Activated T-helper 2 cell treated with anti-CD3 and anti-CD28 coated beads, Interferon-gamma antibody, Interleukin-2, Interleukin-4, amounts not matched to agents 10 μg/mL and 5 μg/mL and 100 μg/mL, durations not matched to agents 14 hours and 24 hours and 36 hours (primary cell): ENCODE measurements around the gene NUMA1. TPM values are rescaled to one million over a fixed set of nuclear protein-coding genes. Genes with fewer than 3 reads are reported as not detected.
A peak's percentile ranks its signal among the peaks of the same experiment; 100 is the strongest.

ENCODE experiments used
- DNase-seq: peaks from one replicate; pipeline ENCODE4 v3.0.0; 2021; ENCODE audit warnings: low spot score
- H3K27ac Mint-ChIP-seq: one replicate; pipeline ENCODE4 v1.8.0; 2021; ENCODE audit warnings: mixed read lengths
- H3K27me3 Mint-ChIP-seq: one replicate; pipeline ENCODE4 v1.8.0; 2021; ENCODE audit warnings: low read depth, mixed read lengths
- H3K36me3 Mint-ChIP-seq: one replicate; pipeline ENCODE4 v1.8.0; 2021; ENCODE audit warnings: low read depth, mixed read lengths
- H3K4me1 Mint-ChIP-seq: one replicate; pipeline ENCODE4 v1.8.0; 2021; ENCODE audit warnings: low read depth, mixed read lengths
- H3K4me3 Mint-ChIP-seq: one replicate; pipeline ENCODE4 v1.8.0; 2021; ENCODE audit warnings: low read depth, mild to moderate bottlenecking, moderate library complexity, mixed read lengths
- H3K9me3 Mint-ChIP-seq: one replicate; pipeline ENCODE4 v1.8.0; 2021; ENCODE audit warnings: mixed read lengths
- intact Hi-C: fragments of 100-400 bp; cut with micrococcal nuclease; formaldehyde crosslinking; loops from one replicate; pipeline ENCODE4 v1.15.1; 2023
- total RNA-seq: library from RNA; stranded (reverse); gene quantifications from 2 replicates; pipeline ENCODE4 v1.2.3, GENCODE V29; 2022

The NUMA1 gene
- total RNA-seq, 1 donor from 2014 or later: 174 TPM

DNA sequence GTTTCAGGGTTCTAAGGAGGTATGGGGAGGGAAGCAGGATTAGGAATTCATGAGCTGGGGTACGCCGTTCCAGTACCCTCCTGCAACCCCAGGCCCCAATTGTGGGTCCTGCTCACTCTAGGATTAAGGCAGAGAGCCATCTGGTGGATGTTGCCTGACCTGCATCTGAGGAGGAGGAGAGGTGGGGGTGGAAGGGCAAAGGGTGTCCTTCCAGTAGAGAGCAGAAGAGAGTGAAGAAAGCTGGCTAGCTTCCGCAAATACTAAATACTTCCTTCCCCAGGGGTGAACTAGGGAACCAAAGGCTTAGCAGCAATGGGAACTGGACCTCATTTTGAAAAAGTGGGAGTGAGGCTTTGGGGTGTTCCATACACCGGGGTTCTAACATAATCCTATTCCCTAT lies 10.9 kb upstream of the NUMA1 start:
- peak overlapping the region; percentile 58 for H3K27ac Mint-ChIP-seq
- H3K27me3 Mint-ChIP-seq: no peaks in the 10 kb centered on the region

DNA sequence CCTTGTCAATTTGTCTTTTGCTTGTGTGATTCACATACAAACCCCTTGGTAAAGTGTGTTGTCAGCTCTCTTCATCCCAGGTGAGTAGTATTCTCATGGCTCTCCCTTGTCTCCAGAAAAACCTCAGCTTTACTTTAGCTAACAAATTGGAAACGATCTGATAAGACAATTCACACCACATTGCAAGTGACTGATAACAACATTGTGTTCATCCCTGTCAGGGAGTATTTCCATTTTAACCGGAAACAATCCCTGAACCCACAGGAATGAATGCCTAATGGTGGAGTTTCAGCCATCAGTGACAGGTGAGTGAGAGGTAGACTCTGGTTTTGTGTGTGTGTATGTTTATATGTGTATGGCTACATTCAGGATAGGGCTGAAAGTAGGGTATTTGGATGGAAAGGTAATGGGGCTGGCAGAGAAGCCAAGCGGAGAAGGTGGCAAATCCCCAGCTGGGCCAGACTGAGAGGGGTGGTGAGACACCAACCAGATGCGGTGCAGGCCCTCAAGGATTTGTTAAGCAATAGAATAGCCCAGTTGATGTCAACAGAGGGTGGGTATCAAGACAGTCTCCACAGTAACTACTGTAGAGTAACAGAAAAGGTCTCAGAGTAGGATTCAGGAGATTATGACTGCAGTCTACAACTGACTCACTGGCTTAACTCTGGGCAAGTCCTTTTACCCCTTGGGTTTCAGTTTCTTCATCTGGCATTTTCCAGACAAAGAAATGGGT lies 7.9 kb upstream of the NUMA1 start:
- no peaks in the 10 kb centered on the region for H3K9me3 Mint-ChIP-seq
- intact Hi-C loops: no loop called here
- no peaks in the 10 kb centered on the region for H3K27me3 Mint-ChIP-seq
- DNase-seq: no peak
- H3K36me3 Mint-ChIP-seq: peaks cover 22% of the 10 kb centered on the region
- H3K4me3 Mint-ChIP-seq: no peak overlapping the region
- H3K4me1 Mint-ChIP-seq: peaks cover 24% of the 10 kb centered on the region
- H3K27ac Mint-ChIP-seq: no peak overlapping the region

More for the DNA sequence above, 10.9 kb upstream of the NUMA1 start:
- Mint-ChIP-seq H3K36me3 (peaks cover 34% of the 10 kb centered on the region), H3K9me3 (no peaks in the 10 kb centered on the region), H3K4me3 (no peak overlapping the region), H3K4me1 (peaks cover 20% of the 10 kb centered on the region)
- intact Hi-C loops: loop anchor here (1.0 kb wide), 1 partner anchor 66 kb away; no protein-coding TSS in a partner anchor
- DNase-seq: peak; percentile 53

- Mint-ChIP-seq H3K27me3 (no peaks in the 10 kb centered on the region), H3K9me3 (no peaks in the 10 kb centered on the region), H3K27ac (no peak overlapping the region), H3K4me3 (no peak overlapping the region), H3K4me1 (peaks cover 29% of the 10 kb centered on the region), H3K36me3 (peaks cover 17% of the 10 kb centered on the region)
- DNase-seq: no peak
- intact Hi-C loops: no loop called here
These were observed 5.4 kb upstream of the NUMA1 start for GRCh38 chr11:72085621-72086351.

DNA sequence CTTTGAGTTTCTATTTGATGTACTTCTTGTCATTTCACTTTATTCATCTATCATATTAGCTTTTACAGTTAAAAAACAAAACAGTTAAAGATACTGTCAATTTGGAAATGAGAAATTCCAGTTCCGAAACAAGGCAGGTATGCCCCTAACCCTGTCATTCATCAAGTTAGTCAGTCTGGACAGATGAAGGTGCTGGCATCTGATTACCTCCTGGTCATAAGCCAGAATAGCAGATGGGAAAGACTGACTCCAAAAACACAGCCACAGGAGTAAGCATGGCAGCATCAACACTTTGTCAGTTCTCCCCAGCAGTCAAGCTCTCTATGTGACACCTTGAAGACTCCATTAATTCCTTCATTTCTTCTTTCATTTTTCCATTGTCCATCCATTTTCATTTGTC lies 4.6 kb upstream of the NUMA1 start:
- H3K4me3 Mint-ChIP-seq: no peak overlapping the region
- H3K4me1 Mint-ChIP-seq: peaks cover 31% of the 10 kb centered on the region
- H3K9me3 Mint-ChIP-seq: no peaks in the 10 kb centered on the region
- H3K27ac Mint-ChIP-seq: no peak overlapping the region
- H3K36me3 Mint-ChIP-seq: peaks cover 19% of the 10 kb centered on the region
- intact Hi-C loops: no loop called here
- H3K27me3 Mint-ChIP-seq: no peaks in the 10 kb centered on the region
- DNase-seq: no peak

DNA sequence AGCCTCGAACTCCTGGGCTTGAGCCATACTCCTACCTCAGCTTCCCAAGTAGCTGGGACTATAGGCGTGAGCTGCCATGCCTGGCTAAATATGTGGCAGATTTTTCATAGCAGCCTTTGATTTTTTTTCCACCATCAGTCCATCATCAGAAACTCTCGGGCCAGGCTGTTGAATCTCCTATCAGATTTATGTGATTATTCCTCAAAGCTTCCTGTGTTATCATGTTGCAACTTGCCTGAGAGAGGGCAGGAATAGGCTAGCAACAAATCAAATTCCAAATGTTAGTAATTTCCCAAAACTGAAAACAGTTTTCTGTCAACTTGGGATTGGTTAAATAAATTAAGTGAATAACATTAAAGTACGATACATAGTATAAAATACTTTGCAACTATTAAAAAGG lies 3.7 kb upstream of the NUMA1 start:
- Mint-ChIP-seq H3K4me3 (no peak overlapping the region), H3K4me1 (peaks cover 29% of the 10 kb centered on the region), H3K9me3 (no peaks in the 10 kb centered on the region), H3K27ac (no peak overlapping the region), H3K27me3 (no peaks in the 10 kb centered on the region), H3K36me3 (peaks cover 14% of the 10 kb centered on the region)
- DNase-seq: no peak
- intact Hi-C loops: no loop called here

GRCh38 chr11:72083414-72083813 lies 3.1 kb upstream of the NUMA1 start:
- DNase-seq: no peak
- Mint-ChIP-seq H3K36me3 (peaks cover 15% of the 10 kb centered on the region), H3K27me3 (no peaks in the 10 kb centered on the region), H3K27ac (no peak overlapping the region), H3K4me1 (peaks cover 32% of the 10 kb centered on the region), H3K9me3 (no peaks in the 10 kb centered on the region), H3K4me3 (no peak overlapping the region)
- intact Hi-C loops: no loop called here

GRCh38 chr11:72081821-72082453 lies 1.6 kb upstream of the NUMA1 start:
- H3K36me3 Mint-ChIP-seq: peaks cover 15% of the 10 kb centered on the region
- H3K27ac Mint-ChIP-seq: peak overlapping the region; percentile 68
- H3K27me3 Mint-ChIP-seq: no peaks in the 10 kb centered on the region
- intact Hi-C loops: loop anchor here (2.0 kb wide), 2 partner anchors 153 to 295 kb away; partner anchors contain the start of genes RNF121 and XNDC1N
- peak overlapping the region; percentile 72 for H3K4me3 Mint-ChIP-seq
- peaks cover 35% of the 10 kb centered on the region for H3K4me1 Mint-ChIP-seq
- DNase-seq: no peak
- no peaks in the 10 kb centered on the region for H3K9me3 Mint-ChIP-seq

- intact Hi-C loops: loop anchor here (2.0 kb wide), 2 partner anchors 152 to 294 kb away; partner anchors contain the start of genes RNF121 and XNDC1N
- H3K27ac Mint-ChIP-seq: peak overlapping the region; percentile 92
- peaks cover 15% of the 10 kb centered on the region for H3K36me3 Mint-ChIP-seq
- DNase-seq: no peak
- H3K9me3 Mint-ChIP-seq: no peaks in the 10 kb centered on the region
- H3K27me3 Mint-ChIP-seq: no peaks in the 10 kb centered on the region
- H3K4me1 Mint-ChIP-seq: peaks cover 38% of the 10 kb centered on the region
- H3K4me3 Mint-ChIP-seq: peak overlapping the region; percentile 90
These were observed 872 bp upstream of the NUMA1 start for GRCh38 chr11:72081184-72081644.

DNA sequence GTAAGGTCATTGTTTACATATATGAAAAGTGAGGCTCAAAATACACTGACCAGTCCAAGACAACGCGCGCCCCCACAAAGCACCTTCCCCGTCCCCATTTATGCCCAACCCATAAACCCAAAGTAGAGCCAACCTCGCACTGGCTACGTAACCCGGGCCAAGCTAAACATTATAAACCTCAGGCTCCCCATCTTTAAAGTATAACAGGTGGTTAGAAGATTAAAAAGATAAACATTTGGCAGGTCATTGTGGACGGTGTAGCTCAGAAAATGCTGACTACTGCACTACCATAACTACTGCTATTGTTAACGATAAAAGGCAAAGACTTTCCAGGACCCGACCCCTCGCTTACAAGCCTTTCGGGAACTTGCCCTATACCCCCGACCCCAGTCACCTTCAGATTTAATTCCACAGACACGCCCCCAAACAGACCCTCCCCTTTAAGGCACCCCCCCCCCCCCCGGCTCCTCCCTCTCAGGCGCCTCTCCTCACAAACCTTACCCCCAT lies 470 bp downstream of the NUMA1 start:
- peaks cover 21% of the 10 kb centered on the region for H3K36me3 Mint-ChIP-seq
- peak overlapping the region; percentile 90 for H3K4me3 Mint-ChIP-seq
- H3K27me3 Mint-ChIP-seq: no peaks in the 10 kb centered on the region
- no peaks in the 10 kb centered on the region for H3K9me3 Mint-ChIP-seq
- intact Hi-C loops: loop anchor here (1.0 to 2.0 kb wide), 7 partner anchors 23 to 354 kb away; partner anchors contain the start of genes ANAPC15, CLPB, LAMTOR1 and RNF121
- H3K27ac Mint-ChIP-seq: peak overlapping the region; percentile 92
- no peak for DNase-seq
- peaks cover 44% of the 10 kb centered on the region for H3K4me1 Mint-ChIP-seq

GRCh38 chr11:72078477-72078876 lies 1.9 kb downstream of the NUMA1 start:
- H3K9me3 Mint-ChIP-seq: no peaks in the 10 kb centered on the region
- intact Hi-C loops: no loop called here
- H3K4me3 Mint-ChIP-seq: peak overlapping the region; percentile 90
- H3K4me1 Mint-ChIP-seq: peaks cover 44% of the 10 kb centered on the region
- no peaks in the 10 kb centered on the region for H3K27me3 Mint-ChIP-seq
- DNase-seq: no peak
- peaks cover 26% of the 10 kb centered on the region for H3K36me3 Mint-ChIP-seq
- peak overlapping the region; percentile 60 for H3K27ac Mint-ChIP-seq

DNA sequence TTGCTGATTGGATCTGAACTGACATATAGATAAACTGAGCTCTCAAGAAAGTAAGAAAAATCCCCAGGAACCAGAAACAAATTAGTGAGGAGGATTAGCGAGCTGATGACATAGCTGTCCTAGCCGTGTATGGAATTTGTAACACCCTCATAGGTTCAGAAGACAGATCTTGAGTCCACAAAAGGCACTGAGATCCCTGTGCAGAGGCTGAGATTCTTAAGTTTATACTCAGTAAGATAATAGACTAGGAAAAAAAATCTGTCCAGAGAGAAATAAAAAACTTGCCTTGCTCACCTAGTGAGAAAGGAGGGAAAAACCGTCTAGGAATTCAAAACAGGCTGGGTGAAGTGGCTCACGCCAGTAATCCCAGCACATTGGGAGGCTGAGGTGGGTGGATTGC lies 4.6 kb downstream of the NUMA1 start:
- peaks cover 49% of the 10 kb centered on the region for H3K4me1 Mint-ChIP-seq
- DNase-seq: no peak
- no peak overlapping the region for H3K27ac Mint-ChIP-seq
- no peaks in the 10 kb centered on the region for H3K27me3 Mint-ChIP-seq
- H3K4me3 Mint-ChIP-seq: no peak overlapping the region
- intact Hi-C loops: no loop called here
- H3K9me3 Mint-ChIP-seq: no peaks in the 10 kb centered on the region
- peaks cover 33% of the 10 kb centered on the region for H3K36me3 Mint-ChIP-seq

DNA sequence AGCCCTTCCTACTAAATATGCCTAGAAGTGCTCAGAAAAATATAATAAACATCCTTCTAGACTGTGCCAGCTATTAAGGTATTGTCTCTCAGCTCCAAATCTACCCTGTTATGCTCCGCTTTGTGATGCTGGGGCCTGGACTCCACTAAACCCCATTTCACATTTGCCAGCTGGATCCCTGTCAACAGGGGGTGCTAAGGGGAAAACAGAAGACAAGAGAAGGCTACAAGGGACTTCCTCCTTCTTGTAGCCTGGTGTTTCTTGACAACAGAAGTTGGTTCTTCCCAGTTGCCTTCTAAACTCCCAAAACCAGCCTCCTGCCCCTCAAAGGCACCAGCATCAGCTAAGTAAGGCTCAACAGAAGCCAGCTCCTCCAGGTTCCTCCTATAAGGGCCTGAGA lies 5.2 kb downstream of the NUMA1 start:
- no peak overlapping the region for H3K4me3 Mint-ChIP-seq
- intact Hi-C loops: no loop called here
- H3K4me1 Mint-ChIP-seq: peaks cover 52% of the 10 kb centered on the region
- no peak for DNase-seq
- peak overlapping the region; percentile 61 for H3K27ac Mint-ChIP-seq
- H3K36me3 Mint-ChIP-seq: peaks cover 35% of the 10 kb centered on the region
- no peaks in the 10 kb centered on the region for H3K27me3 Mint-ChIP-seq
- H3K9me3 Mint-ChIP-seq: no peaks in the 10 kb centered on the region
